Adrenal gland (tissue), 12 donors: ENCODE data around the gene NTHL1. TPM values are rescaled to one million over a fixed set of nuclear protein-coding genes. Genes with fewer than 3 reads are reported as not detected.
A peak's percentile ranks its signal among the peaks of the same experiment; 100 is the strongest.

Source experiments
- DNase-seq, 7 donors: peaks; one replicate each; pipeline ENCODE4 v3.0.0-alpha.2; 2019 to 2020
- H3K27ac ChIP-seq, 5 donors: fragments of 200-600 bp; sonication (generic) in 4 of 5; 1 replicate in 3 of 5; 2 replicates in 2 of 5; pipeline versions ENCODE4 v1.5.1 to v1.8.0; 2016 to 2020; ENCODE audit warnings: mild to moderate bottlenecking in 1 of 5
- H3K27me3 ChIP-seq: fragments of 200-600 bp; 2 replicates; pipeline ENCODE4 v1.8.0; 2021
- H3K36me3 ChIP-seq, 2 donors: fragments of 200-600 bp; replicated peaks in 1 of 2; 1 replicate in 1 of 2; 2 replicates in 1 of 2; pipeline versions ENCODE4 v1.5.1 to v1.8.0; 2018 to 2022
- H3K4me1 ChIP-seq, 2 donors: fragments of 200-600 bp; replicated peaks in 1 of 2; 1 replicate in 1 of 2; 2 replicates in 1 of 2; pipeline versions ENCODE4 v1.5.1 to v1.8.0; 2018 to 2021
- H3K4me3 ChIP-seq, 4 donors: fragments of 200-600 bp; sonication (generic) in 3 of 4; one replicate each; pipeline ENCODE4 v1.5.1; 2016 to 2018
- H3K9me3 ChIP-seq, 3 donors: fragments of 200-600 bp; sonication (generic) in 1 of 3; replicated peaks in 1 of 3; 1 replicate in 2 of 3; 2 replicates in 1 of 3; pipeline versions ENCODE4 v1.5.1 to v1.8.0; 2016 to 2021
- CTCF ChIP-seq, 6 experiments: fragments of 450-650 bp in 4 of 6; fragments of 200-600 bp in 2 of 6; sonication (generic) in 1 of 6; IDR thresholded peaks; 1 replicate in 5 of 6; 2 replicates in 1 of 6; pipeline versions ENCODE4 v1.5.1 to v1.8.0; 2016 to 2021; ENCODE audit warnings: antibody characterized with exemption in 6 of 6, mild to moderate bottlenecking in 2 of 6, moderate library complexity in 1 of 6
- POLR2A ChIP-seq, 2 donors: fragments of 450-650 bp; IDR thresholded peaks; one replicate each; pipeline ENCODE4 v1.6.1; 2017; ENCODE audit warnings: antibody characterized with exemption in 2 of 2, mild to moderate bottlenecking in 2 of 2, moderate library complexity in 1 of 2
- WGBS, 4 donors: extraction: QIAGEN DNeasy Blood & Tissue Kit in 2 of 4; methylation state at CpG; one replicate each; pipeline versions ENCODE4 v1.1.5 to v1.1.7; 2013 to 2017; 5-methylcytosine and 5-hydroxymethylcytosine counted together
- intact Hi-C, 2 donors: fragments of 100-400 bp; cut with DNase I; formaldehyde crosslinking; loops; one replicate each; pipeline versions ENCODE4 v1.14.1 to v1.15.0; 2022 to 2023
- polyA plus RNA-seq, 3 donors: library from polyadenylated mRNA; stranded (reverse); fragments of 200-250 nt in 2 of 3; fragments of 350-450 nt in 1 of 3; fragmentation: Illumina TruSeq in 1 of 3; extraction: RNeasy Lipid Tissue Mini Kit (QIAGEN cat#74804) in 1 of 3; gene quantifications; one replicate each; pipeline ENCODE4 v1.2.3, GENCODE V29; 2013 to 2014
- total RNA-seq, 9 donors: library from RNA; depleted of rRNA in 4 of 9; stranded (reverse); fragments of >200 nt in 4 of 9; fragments of 120-200 nt in 1 of 9; fragmentation: NEBNext Ultra II Directional in 1 of 9; extraction: Animal tissue kit (Norgen Biotek cat#: 25700) in 1 of 9; gene quantifications; one replicate each; pipeline versions ENCODE4 v1.1.0 to v1.2.4, GENCODE V29; 2013 to 2023
- donor health status: healthy with polysubstance abuse.
- donor health status: Bipolar disorder and iron deficiency.
- donor health status: DM: yes; HTN: yes; CAD: no.
- donor health status: DM: no; HTN: no; CAD: no.
- donor health status: DM: no; HTN: no; CAD: no.
- donor health status: DM: yes; HTN: yes; CAD: no.

Gene NTHL1
- total and polyA plus RNA-seq, 12 donors: 1.5 to 36.6 (median 17.2) TPM

GRCh38 chr16:2091547-2092255 is 44.1 kb upstream of the NTHL1 start:
- intact Hi-C loops: no loop called here
- Histone ChIP-seq H3K36me3 (peaks cover 0 to 89% of the 10 kb centered on the region in 2 donors), H3K27me3 (no peaks in the 10 kb centered on the region), H3K4me1 (peaks cover 0 to 13% of the 10 kb centered on the region in 2 donors), H3K27ac (peak overlapping the region in 3 of 5 donors; percentile 60 to 86 (median 76)), H3K9me3 (no peaks in the 10 kb centered on the region), H3K4me3 (peak overlapping the region in 1 of 4 donors; percentile 28)
- DNase-seq: peak in 1 of 7 donors; percentile 19
- WGBS, 4 donors: 48 to 81% (median 58%) methylated on average over 13 to 49 of the region's 49 CpGs
- TF ChIP-seq POLR2A (IDR thresholded peaks at IDR 0.05): no peak
- TF ChIP-seq CTCF (IDR thresholded peaks at IDR 0.05): no peak

- DNase-seq: peak; percentile 84 to 93 (median 90)
- TF ChIP-seq POLR2A (IDR thresholded peaks at IDR 0.05) (peak in 1 of 2 donors; percentile 70), CTCF (IDR thresholded peaks at IDR 0.05) (peak in 4 of 6 experiments; percentile 14 to 28 (median 20))
- Histone ChIP-seq H3K27ac (peak overlapping the region; percentile 21 to 86 (median 60)), H3K4me3 (peak overlapping the region in 1 of 4 donors; percentile 32), H3K9me3 (no peaks in the 10 kb centered on the region), H3K27me3 (no peaks in the 10 kb centered on the region), H3K4me1 (peaks cover 0 to 13% of the 10 kb centered on the region in 2 donors), H3K36me3 (peaks cover 0 to 89% of the 10 kb centered on the region in 2 donors)
- intact Hi-C loops: no loop called here
- WGBS, 4 donors: 26 to 86% (median 38%) methylated on average over 20 to 101 of the region's 101 CpGs
Observed at GRCh38 chr16:2090777-2091546, 43.3 kb upstream of the NTHL1 start.

GRCh38 chr16:2090481-2090776 is 42.8 kb upstream of the NTHL1 start:
- 76 to 86% (median 81%) methylated on average over 6 to 14 of the region's 14 CpGs; no CpG with 5 or more reads in 1 of the 4 donors for WGBS, 4 donors
- Histone ChIP-seq H3K9me3 (no peaks in the 10 kb centered on the region), H3K4me3 (no peak overlapping the region), H3K27ac (peak overlapping the region; percentile 21 to 86 (median 60)), H3K4me1 (peaks cover 0 to 13% of the 10 kb centered on the region in 2 donors), H3K27me3 (no peaks in the 10 kb centered on the region), H3K36me3 (peaks cover 0 to 88% of the 10 kb centered on the region in 2 donors)
- no peak for TF ChIP-seq CTCF (IDR thresholded peaks at IDR 0.05)
- no peak for TF ChIP-seq POLR2A (IDR thresholded peaks at IDR 0.05)
- intact Hi-C loops: no loop called here
- DNase-seq: peak in 1 of 7 donors; percentile 26

- Histone ChIP-seq H3K27ac (peak overlapping the region in 4 of 5 donors; percentile 60 to 86 (median 60)), H3K27me3 (no peaks in the 10 kb centered on the region), H3K9me3 (no peaks in the 10 kb centered on the region), H3K36me3 (peaks cover 0 to 88% of the 10 kb centered on the region in 2 donors), H3K4me1 (peaks cover 0 to 13% of the 10 kb centered on the region in 2 donors), H3K4me3 (no peak overlapping the region)
- DNase-seq: peak in 6 of 7 donors; percentile 52 to 74 (median 59)
- intact Hi-C loops: no loop called here
- WGBS, 4 donors: 74 to 85% (median 80%) methylated on average over 24 to 44 of the region's 44 CpGs
- no peak for TF ChIP-seq POLR2A (IDR thresholded peaks at IDR 0.05)
Observed at GRCh38 chr16:2089706-2090480, 42.3 kb upstream of the NTHL1 start.
